ENCODE measurements around the gene FAM210B. TPM values are rescaled to one million over a fixed set of nuclear protein-coding genes. Genes with fewer than 3 reads are reported as not detected.
"Not testable (repeated sequence)": the region's sequence is repeated elsewhere in the genome, so short reads cannot be mapped to it uniquely, and the experiment has no call there.

Gene FAM210B
- total RNA-seq, 2 donors from 2014 or later, result 2.2 to 3.6 TPM

DNA sequence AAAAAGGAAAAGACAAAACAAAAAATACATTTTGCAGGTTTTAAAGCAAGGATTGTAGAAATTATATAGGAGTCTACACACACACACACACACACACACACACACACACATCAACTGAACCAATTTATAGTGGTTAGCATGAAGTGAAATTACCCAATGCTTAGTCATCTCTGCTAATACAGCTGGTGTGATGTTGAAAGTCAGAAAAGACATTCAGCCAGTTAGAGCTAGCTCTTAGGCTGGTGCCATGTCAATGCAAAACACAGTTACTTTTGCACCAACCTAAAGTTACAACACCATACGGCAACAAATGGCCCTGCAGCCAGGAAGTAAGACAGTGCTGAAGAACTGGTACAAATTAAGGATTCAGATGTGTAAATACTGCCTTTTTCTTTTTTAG is 15.2 kb downstream of the FAM210B start:
- no peak overlapping the region for H3K4me3 Mint-ChIP-seq

DNA sequence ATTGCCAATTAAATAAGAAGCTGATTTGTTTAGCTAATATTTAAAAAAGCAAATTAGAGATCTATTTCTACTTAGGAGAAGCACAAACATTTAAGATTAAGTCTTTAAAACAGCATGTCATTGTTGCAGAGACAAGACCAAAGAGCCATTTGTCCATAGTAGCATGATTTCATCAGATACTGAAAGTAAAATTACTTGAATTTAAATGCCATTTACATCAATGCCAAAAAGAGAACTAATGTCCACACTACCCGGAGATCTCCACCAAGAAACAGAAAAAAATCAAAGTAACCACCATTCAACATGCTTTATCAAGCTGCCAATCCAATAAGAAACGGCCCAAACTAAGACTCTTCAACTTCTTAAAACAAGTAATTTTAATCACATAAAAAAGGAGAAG is 17.6 kb downstream of the FAM210B start:
- Mint-ChIP-seq H3K4me3 (no peak overlapping the region), H3K27ac (no peak overlapping the region), H3K9me3 (no peaks in the 10 kb centered on the region), H3K27me3 (no peaks in the 10 kb centered on the region), H3K36me3 (ENCODE audit: low read depth) (peaks cover 79% of the 10 kb centered on the region), H3K4me1 (peaks cover 6% of the 10 kb centered on the region)
- ATAC-seq (replicated peaks), result no peak

More for the DNA sequence above, 15.2 kb downstream of the FAM210B start:
- Mint-ChIP-seq H3K27ac (no peak overlapping the region), H3K27me3 (no peaks in the 10 kb centered on the region), H3K9me3 (no peaks in the 10 kb centered on the region), H3K4me1 (peaks cover 6% of the 10 kb centered on the region), H3K36me3 (ENCODE audit: low read depth) (peaks cover 79% of the 10 kb centered on the region)
- ATAC-seq (replicated peaks), result peak; percentile 74

DNA sequence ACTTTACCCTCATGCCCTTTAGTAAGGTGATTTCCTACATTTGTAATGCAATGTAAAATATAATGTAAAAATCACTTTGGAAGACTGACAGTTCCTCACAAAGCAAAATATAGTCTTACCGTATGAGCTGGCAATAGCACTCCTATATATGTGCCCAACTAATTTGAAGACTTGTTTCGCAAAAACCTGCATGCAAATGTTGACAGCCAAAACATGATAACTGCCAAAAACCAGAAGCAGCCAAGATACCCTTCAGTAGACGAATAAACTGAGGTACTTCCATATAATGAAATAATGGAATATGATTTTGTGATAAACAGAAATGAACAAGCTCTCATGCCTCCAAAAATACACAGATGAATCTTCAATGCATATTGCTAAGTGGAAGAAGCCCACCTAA is 19.6 kb downstream of the FAM210B start:
- H3K36me3 Mint-ChIP-seq (ENCODE audit: low read depth), result peaks cover 90% of the 10 kb centered on the region
- no peaks in the 10 kb centered on the region for H3K9me3 Mint-ChIP-seq

DNA sequence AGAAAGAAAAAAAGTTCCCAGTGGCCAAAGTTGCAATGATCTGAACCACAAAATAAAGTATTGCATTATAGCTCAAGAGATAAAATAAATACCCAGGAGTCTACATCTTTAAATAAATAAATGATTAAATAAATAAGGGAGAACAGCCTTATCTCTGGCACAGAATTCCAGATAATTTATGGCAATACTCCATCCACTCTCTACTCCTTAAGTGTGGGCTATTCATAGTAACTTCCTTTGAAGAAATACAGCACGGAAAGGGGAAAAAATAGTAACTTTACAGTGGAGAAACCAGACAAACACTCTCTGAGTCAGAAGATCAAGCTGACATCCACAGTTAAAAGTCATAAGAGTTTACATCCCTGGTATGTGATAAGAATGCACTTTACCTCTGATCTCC is 21.6 kb downstream of the FAM210B start:
- no peaks in the 10 kb centered on the region for H3K27me3 Mint-ChIP-seq
- no peaks in the 10 kb centered on the region for H3K9me3 Mint-ChIP-seq
- H3K4me3 Mint-ChIP-seq, result no peak overlapping the region
- H3K27ac Mint-ChIP-seq, result no peak overlapping the region
- no peaks in the 10 kb centered on the region for H3K4me1 Mint-ChIP-seq
- H3K36me3 Mint-ChIP-seq (ENCODE audit: low read depth), result peaks cover 96% of the 10 kb centered on the region
- no peak for ATAC-seq (replicated peaks)

More for the DNA sequence above, 19.6 kb downstream of the FAM210B start:
- Mint-ChIP-seq H3K27ac (no peak overlapping the region), H3K4me1 (no peaks in the 10 kb centered on the region), H3K4me3 (no peak overlapping the region), H3K27me3 (no peaks in the 10 kb centered on the region)
- no peak for ATAC-seq (replicated peaks)

DNA sequence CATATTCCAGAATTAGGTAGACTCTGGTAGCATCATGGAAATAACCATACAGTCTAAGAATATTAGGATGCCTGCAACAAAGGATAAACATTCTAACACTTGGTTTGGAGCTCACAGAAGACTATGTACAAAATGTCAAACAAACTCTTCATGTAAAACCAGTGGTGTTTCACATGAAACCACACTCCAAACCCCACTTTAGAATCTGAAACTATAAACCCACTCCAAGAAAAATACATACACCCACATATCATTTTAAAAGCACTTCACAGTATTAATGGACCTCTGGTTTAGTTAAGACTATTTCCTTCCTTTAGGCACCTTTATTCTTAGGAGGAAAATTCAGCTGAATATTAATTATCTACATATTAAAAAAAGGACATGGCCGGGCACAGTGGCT is 22.7 kb downstream of the FAM210B start:
- H3K4me1 Mint-ChIP-seq, result no peaks in the 10 kb centered on the region
- no peaks in the 10 kb centered on the region for H3K9me3 Mint-ChIP-seq
- peaks cover 96% of the 10 kb centered on the region for H3K36me3 Mint-ChIP-seq (ENCODE audit: low read depth)
- ATAC-seq (replicated peaks), result no peak
- H3K27me3 Mint-ChIP-seq, result no peaks in the 10 kb centered on the region
- H3K4me3 Mint-ChIP-seq, result no peak overlapping the region
- H3K27ac Mint-ChIP-seq, result no peak overlapping the region

DNA sequence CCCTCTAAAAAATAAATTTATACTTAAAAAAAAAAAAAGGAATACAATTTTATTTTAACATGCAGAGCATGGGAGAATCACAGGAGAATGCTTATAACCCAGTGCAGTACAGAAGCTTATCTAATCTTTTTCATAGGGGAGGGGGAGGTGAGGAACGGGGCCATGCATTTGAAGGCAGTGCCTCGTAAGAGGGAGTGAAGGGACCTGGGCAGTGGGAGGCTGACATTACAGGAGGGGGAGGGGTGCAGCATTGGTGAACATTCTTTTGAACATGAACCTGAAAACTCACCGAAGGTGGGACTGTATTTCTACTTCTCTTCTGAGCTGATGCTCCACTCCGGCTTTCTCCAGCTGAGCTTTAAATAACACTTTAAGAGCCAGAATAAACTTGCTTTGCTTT is 23.9 kb downstream of the FAM210B start:
- peaks cover 89% of the 10 kb centered on the region for H3K36me3 Mint-ChIP-seq (ENCODE audit: low read depth)
- H3K9me3 Mint-ChIP-seq, result no peaks in the 10 kb centered on the region
- no peaks in the 10 kb centered on the region for H3K4me1 Mint-ChIP-seq
- no peak overlapping the region for H3K4me3 Mint-ChIP-seq
- H3K27me3 Mint-ChIP-seq, result no peaks in the 10 kb centered on the region
- no peak overlapping the region for H3K27ac Mint-ChIP-seq
- ATAC-seq (replicated peaks), result no peak

DNA sequence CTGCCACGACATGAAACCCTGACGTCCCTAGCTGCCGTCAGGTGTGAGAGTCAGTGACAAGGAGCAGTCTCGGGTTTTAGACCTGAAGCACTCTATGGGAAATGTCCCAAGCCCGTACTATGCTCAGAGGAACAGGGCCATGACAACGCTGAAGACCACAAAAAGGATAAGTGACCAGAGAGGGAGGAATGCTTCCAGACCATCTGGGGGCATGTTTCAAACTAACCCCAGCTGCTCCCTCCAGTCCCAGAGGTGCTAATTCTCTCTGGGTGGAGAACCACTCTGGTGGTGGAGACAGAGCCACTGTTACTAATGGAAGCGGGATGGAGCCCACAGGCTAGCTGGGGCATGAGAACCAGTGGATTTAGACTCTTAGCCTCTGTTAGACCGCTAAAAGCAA is 24.6 kb downstream of the FAM210B start:
- Mint-ChIP-seq H3K27ac (peak overlapping the region; percentile 38), H3K4me3 (no peak overlapping the region), H3K4me1 (no peaks in the 10 kb centered on the region), H3K27me3 (no peaks in the 10 kb centered on the region), H3K36me3 (ENCODE audit: low read depth) (peaks cover 83% of the 10 kb centered on the region), H3K9me3 (no peaks in the 10 kb centered on the region)
- ATAC-seq (replicated peaks), result no peak

DNA sequence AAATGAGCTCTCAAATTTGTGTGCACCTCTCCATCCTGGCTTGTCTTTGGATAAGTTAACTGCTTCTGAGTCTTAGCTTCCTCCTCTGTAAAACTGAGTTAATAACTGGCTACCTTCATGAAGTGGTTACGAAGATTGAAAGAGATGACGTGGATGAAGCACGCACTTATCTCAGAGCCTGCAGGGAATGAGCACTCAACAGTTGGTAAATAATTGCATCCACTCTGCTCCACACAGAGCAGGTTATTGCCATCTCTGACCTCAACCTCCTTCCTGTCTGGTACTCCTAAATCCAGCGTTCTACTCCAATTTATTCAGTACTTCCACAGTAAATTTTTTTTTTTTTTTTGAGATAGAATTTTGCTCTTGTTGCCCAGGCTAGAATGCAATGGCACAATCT is 26.4 kb downstream of the FAM210B start:
- peaks cover 66% of the 10 kb centered on the region for H3K36me3 Mint-ChIP-seq (ENCODE audit: low read depth)
- no peak overlapping the region for H3K4me3 Mint-ChIP-seq
- no peaks in the 10 kb centered on the region for H3K9me3 Mint-ChIP-seq
- no peak for ATAC-seq (replicated peaks)
- peaks cover 14% of the 10 kb centered on the region for H3K4me1 Mint-ChIP-seq
- H3K27me3 Mint-ChIP-seq, result no peaks in the 10 kb centered on the region
- H3K27ac Mint-ChIP-seq, result no peak overlapping the region

DNA sequence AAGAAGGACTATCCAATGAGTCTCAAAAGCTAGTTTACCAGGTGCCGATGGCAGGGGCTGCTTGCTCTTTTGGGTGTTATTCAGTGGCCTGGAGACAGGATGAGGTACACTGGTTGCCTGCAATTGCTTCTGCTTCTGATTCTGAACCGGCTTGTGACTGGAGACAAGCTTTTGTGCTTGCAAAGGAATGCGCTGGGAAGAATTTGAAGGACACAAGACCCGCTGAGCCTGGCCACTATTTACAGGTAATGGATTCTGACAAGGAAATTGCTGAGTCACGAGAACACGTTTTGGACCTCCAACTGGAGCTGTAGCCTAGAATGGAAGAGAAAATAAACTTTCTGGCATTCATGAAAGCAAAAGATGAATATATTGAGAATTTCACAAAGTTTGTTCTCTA is 27.4 kb downstream of the FAM210B start:
- Mint-ChIP-seq H3K4me3 (no peak overlapping the region), H3K9me3 (no peaks in the 10 kb centered on the region), H3K27me3 (no peaks in the 10 kb centered on the region), H3K4me1 (peaks cover 18% of the 10 kb centered on the region), H3K36me3 (ENCODE audit: low read depth) (peaks cover 55% of the 10 kb centered on the region), H3K27ac (no peak overlapping the region)
- no peak for ATAC-seq (replicated peaks)

DNA sequence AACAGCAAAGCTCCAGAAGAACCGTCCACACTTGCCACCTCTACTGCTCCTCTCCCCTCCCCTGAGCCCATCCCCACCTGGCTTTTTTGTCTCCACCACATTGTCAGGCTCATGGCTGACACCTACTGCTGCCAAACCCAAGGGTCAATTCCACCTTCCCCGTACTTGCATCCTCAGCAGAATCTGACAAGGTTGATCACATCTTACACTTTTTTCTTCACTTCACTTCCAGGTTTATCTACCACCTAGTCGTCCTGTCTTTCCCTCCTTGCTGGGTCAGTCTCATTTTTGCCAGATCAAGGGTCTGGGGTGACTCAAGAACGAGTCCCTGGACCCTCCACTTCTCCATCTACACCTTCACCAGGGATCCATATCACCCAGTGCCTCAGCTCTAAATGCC is 30.1 kb downstream of the FAM210B start:
- Mint-ChIP-seq H3K9me3 (no peaks in the 10 kb centered on the region), H3K4me3 (no peak overlapping the region), H3K27me3 (no peaks in the 10 kb centered on the region), H3K27ac (peak overlapping the region; percentile 46), H3K36me3 (ENCODE audit: low read depth) (peaks cover 28% of the 10 kb centered on the region), H3K4me1 (peaks cover 26% of the 10 kb centered on the region)
- no peak for ATAC-seq (replicated peaks)

DNA sequence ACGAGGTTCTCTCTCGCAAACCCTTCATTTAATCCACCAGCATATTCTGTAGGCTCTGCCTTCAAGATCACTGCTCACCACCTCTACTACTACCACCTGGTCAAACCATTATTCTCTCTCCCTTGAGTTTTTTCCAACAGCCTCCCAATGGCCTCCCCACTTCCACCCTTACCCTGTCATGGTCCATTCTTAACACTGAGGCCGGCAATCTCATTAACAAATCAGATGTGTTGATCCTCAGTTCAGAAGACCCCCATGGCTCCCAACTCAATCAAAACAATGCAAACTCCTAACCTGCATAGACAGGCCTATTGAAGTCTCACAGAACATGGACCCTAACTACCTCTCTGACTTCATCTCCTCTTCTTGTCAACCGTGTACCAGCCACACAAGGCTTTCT is 31.0 kb downstream of the FAM210B start:
- Mint-ChIP-seq H3K4me1 (peaks cover 26% of the 10 kb centered on the region), H3K27ac (peak overlapping the region; percentile 46)

DNA sequence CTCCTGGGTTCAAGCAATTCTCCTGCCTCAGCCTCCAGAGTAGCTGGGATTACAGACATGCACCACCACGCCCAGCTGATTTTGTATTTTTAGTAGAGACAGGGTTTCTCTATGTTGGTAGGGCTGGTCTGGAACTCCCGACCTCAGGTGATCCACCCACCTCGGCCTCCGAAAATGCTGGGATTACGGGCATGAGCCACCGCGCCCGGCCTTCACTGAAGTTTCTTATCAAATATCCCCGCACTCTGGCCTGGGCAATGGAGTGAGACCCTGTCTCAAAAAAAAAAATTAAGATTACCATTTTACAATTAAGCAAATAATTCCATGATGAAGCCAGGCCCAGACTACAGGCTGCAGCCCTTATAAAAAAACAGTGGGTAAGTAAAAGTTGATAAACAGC is 31.6 kb downstream of the FAM210B start:
- not testable (repeated sequence) for H3K9me3 Mint-ChIP-seq; H3K27ac Mint-ChIP-seq; H3K27me3 Mint-ChIP-seq; H3K4me3 Mint-ChIP-seq; ATAC-seq (replicated peaks)
- H3K36me3 Mint-ChIP-seq (ENCODE audit: low read depth), result peaks cover 27% of the 10 kb centered on the region
- H3K4me1 Mint-ChIP-seq, result peaks cover 27% of the 10 kb centered on the region

More for the DNA sequence above, 31.0 kb downstream of the FAM210B start:
- Mint-ChIP-seq H3K27me3 (no peaks in the 10 kb centered on the region), H3K36me3 (ENCODE audit: low read depth) (peaks cover 27% of the 10 kb centered on the region), H3K4me3 (no peak overlapping the region), H3K9me3 (no peaks in the 10 kb centered on the region)
- ATAC-seq (replicated peaks), result no peak

DNA sequence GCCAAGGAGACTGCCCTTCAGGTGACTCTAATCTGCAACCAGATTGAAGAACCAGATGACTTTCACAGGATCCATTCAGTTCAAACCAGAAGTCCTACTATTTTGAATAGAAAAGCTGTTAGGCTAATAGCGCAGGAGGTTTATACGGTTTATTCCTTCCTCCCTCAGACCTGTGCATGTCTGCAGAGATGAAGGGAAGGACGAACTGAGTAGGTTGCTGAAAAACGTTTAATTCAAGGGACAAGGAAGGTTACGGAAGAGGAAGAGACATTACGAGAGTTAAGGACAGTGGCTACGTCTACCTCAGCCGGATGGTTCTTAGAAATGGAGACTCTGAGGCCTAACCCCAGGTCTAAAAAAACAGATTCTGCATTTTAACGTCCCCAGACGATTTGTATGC is 32.3 kb downstream of the FAM210B start:
- Mint-ChIP-seq H3K36me3 (ENCODE audit: low read depth) (peaks cover 27% of the 10 kb centered on the region), H3K4me1 (peaks cover 31% of the 10 kb centered on the region), H3K4me3 (no peak overlapping the region), H3K9me3 (no peaks in the 10 kb centered on the region), H3K27me3 (no peaks in the 10 kb centered on the region), H3K27ac (no peak overlapping the region)
- ATAC-seq (replicated peaks), result no peak

DNA sequence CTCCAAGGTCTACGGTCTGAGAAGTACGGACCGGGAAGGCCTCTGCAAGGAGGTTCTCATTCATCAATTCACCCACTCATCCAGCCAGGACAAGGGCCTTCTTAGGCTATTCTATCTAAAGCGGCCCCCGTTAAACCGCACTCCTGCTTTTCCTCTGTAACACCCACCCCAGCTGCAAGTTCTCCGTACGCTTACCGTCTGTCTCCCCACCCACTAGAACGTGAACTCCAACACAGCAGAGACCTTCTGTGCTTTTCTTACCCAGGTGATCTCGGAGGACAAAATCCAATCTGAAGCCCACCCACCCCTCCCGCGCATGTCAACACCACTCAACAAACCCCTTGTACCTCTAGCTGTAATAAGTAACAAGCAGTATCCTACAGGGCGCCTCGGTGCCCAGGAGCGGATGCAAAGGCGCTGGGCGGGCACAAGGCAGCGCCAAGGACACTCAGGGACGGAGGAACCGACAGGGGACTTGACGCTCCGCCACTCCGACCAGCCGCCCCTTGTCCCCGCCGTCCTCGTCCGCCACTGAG is 32.9 kb downstream of the FAM210B start:
- Mint-ChIP-seq H3K4me1 (peaks cover 31% of the 10 kb centered on the region), H3K9me3 (no peaks in the 10 kb centered on the region), H3K4me3 (no peak overlapping the region)

DNA sequence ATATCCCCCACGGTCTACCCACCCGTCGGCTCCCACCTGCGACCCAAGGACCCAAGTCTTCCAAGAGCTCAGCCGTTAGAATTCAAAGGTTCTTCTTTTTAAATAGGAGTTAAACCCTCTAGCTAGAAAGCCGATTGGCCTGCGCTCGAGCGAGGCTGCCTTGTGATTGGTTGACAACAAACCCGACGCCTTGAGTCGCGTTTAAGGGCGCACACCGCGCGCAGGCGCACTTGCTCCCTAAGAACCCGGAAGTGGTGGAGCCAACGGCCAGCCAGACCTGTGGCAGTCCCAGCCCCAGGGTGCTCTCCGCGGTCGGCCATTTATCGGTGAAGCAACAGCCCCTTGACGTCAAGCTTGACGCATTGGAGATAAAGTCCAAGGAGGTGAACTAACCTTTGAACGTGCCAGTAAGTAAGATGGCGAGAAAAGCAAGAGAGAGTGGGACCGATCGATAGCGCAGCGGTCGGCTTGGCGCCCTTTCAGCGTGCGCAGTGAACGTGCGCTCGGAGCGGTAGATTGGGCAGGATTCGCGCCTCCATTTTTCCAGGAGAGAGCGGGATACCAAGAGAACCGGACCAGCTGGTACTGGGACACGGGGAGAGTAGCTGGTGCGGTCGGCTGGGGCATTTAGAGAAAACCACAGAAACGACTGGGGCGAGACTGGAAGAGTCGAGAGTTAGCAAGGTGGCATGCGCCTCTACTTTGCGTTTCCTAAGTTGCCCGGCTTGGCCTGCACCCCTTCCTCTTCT is 33.5 kb downstream of the FAM210B start, which contains the start of the genes AURKA and CSTF1:
Gene AURKA (minus strand): TSS at position 84 of the 749 bp plus-strand sequence. CDS start 4,018 bp downstream, outside the sequence.
Gene CSTF1 (plus strand): TSS at position 514 of the 749 bp plus-strand sequence. CDS start 2,908 bp downstream, outside the sequence.
- H3K4me1 Mint-ChIP-seq, result peaks cover 35% of the 10 kb centered on the region
- no peaks in the 10 kb centered on the region for H3K9me3 Mint-ChIP-seq
- H3K4me3 Mint-ChIP-seq, result no peak within 1 kb of the TSS
- ATAC-seq (replicated peaks), result peak; percentile 95
- H3K36me3 Mint-ChIP-seq (ENCODE audit: low read depth), result peaks cover 31% of the 10 kb centered on the region
- H3K27ac Mint-ChIP-seq, result no peak within 1 kb of the TSS
- no peaks in the 10 kb centered on the region for H3K27me3 Mint-ChIP-seq

More for the DNA sequence above, 32.9 kb downstream of the FAM210B start:
- ATAC-seq (replicated peaks), result peak; percentile 54
- Mint-ChIP-seq H3K36me3 (ENCODE audit: low read depth) (peaks cover 27% of the 10 kb centered on the region), H3K27ac (no peak overlapping the region), H3K27me3 (no peaks in the 10 kb centered on the region)
